ENCODE measurements around the gene SEC23A. TPM values are rescaled to one million over a fixed set of nuclear protein-coding genes. Genes with fewer than 3 reads are reported as not detected.

SEC23A gene
- total and polyA plus RNA-seq, 2 donors (not counting 3 experiments of a cell fraction or from before 2014, with no cell fraction given): 78.3 to 155 TPM

DNA sequence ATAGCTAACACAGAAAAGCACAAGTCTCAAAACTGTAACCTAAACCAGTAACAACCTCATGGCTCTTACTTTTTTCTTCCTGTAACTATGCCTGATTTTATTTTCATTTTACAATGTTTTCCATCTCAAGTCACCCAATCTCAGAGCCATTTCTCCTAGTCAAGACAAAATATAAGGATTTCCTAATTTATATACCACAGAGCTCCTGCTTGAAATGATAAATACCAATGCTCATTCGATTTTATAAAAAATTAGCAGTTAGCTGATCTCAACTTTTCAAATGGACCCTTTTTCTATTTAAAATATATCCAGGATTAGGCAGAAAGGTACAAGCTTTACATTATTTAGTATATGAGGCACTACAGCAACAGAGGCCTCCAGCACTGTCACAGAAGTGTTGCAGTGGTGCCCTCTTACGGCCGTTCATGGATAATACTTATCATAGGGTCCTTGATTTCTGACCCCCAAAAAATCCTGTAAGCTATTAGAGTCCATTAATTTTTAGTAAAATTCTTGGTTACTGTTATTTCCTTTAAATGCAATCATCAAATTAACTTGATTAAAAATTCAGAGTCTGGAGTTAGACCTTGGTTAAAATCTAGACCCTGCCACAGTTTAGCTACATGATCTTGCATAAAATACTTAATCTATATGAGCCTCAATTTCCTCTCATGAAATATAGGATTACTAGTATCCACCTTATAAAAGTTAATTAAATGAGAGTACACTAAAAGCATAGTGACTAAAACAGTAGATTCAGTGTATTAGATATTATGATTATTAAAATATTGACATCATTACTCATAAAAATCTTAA lies 68.3 kb downstream of the SEC23A start:
- ChIA-PET POLR2A (interaction anchor here (1.2 kb wide), 1 partner anchor 69 kb away, joined by 4 read pairs; the partner anchor contains the start of gene SEC23A), CTCF (interaction anchor here (0.6 to 2.4 kb wide), 25 partner anchors 9 to 1325 kb away, joined by 3 to 40 read pairs (median 4); partner anchors contain the start of genes SSTR1 and TRAPPC6B)
- dilution Hi-C loops (cut with MboI; ENCODE audit: extremely low pct_ligation_motif_present, low sequenced_read_pairs) (no loop called here), intact Hi-C loops (cut with micrococcal nuclease) (no loop called here)
- TF ChIP-seq POLR2A (IDR thresholded peaks at IDR 0.05; ENCODE audit: low read depth, low read length): no peak
- TF ChIP-seq, protein P1, sequence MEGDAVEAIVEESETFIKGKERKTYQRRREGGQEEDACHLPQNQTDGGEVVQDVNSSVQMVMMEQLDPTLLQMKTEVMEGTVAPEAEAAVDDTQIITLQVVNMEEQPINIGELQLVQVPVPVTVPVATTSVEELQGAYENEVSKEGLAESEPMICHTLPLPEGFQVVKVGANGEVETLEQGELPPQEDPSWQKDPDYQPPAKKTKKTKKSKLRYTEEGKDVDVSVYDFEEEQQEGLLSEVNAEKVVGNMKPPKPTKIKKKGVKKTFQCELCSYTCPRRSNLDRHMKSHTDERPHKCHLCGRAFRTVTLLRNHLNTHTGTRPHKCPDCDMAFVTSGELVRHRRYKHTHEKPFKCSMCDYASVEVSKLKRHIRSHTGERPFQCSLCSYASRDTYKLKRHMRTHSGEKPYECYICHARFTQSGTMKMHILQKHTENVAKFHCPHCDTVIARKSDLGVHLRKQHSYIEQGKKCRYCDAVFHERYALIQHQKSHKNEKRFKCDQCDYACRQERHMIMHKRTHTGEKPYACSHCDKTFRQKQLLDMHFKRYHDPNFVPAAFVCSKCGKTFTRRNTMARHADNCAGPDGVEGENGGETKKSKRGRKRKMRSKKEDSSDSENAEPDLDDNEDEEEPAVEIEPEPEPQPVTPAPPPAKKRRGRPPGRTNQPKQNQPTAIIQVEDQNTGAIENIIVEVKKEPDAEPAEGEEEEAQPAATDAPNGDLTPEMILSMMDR (IDR thresholded peaks at IDR 0.05; ENCODE audit: extremely low read depth in 1 of 2, insufficient read depth in 1 of 2, low read depth in 1 of 2, low read length in 2 of 2): peak; percentile 36 to 41
- DNase-seq (ENCODE audit: low read depth, low spot score) (peak; percentile 53), FAIRE-seq (no peak)
- Histone ChIP-seq H3K9me3 (replicated peaks; ENCODE audit: control insufficient read depth, insufficient read depth, low read length) (no peaks in the 10 kb centered on the region), H3K27ac (ENCODE audit: insufficient read depth, low read depth, low read length) (no peak overlapping the region), H3K4me3 (replicated peaks in 1 of 3; ENCODE audit: insufficient read depth in 1 of 3, low read depth in 1 of 3, low read length in 3 of 3) (no peak overlapping the region), H3K9ac (replicated peaks; ENCODE audit: extremely low read depth, insufficient read depth, low read length) (peak overlapping the region; percentile 2), H3K79me2 (ENCODE audit: control insufficient read depth, insufficient read depth, low read length) (no peaks in the 10 kb centered on the region), H4K20me1 (replicated peaks; ENCODE audit: control insufficient read depth, extremely low read depth, insufficient read depth, low read length) (peaks cover 3% of the 10 kb centered on the region), H3K9me1 (replicated peaks; ENCODE audit: control insufficient read depth, extremely low read depth, insufficient read depth, low read length) (no peaks in the 10 kb centered on the region), H3K27me3 (ENCODE audit: control insufficient read depth in 2 of 2, insufficient read depth in 2 of 2, low read length in 2 of 2) (no peaks in the 10 kb centered on the region), H3K4me2 (ENCODE audit: insufficient read depth, low read length) (no peak overlapping the region), H2AFZ (ENCODE audit: low read depth, low read length) (no peak overlapping the region), H3K4me1 (ENCODE audit: control insufficient read depth, extremely low read depth, insufficient read depth, low read length) (no peaks in the 10 kb centered on the region), H3K36me3 (ENCODE audit: control insufficient read depth in 2 of 2, extremely low read depth in 1 of 2, insufficient read depth in 2 of 2, low read length in 2 of 2) (peaks cover 16 to 29% of the 10 kb centered on the region in 2 experiments)
- BruUV-seq (replicated peaks): no TSS peak

DNA sequence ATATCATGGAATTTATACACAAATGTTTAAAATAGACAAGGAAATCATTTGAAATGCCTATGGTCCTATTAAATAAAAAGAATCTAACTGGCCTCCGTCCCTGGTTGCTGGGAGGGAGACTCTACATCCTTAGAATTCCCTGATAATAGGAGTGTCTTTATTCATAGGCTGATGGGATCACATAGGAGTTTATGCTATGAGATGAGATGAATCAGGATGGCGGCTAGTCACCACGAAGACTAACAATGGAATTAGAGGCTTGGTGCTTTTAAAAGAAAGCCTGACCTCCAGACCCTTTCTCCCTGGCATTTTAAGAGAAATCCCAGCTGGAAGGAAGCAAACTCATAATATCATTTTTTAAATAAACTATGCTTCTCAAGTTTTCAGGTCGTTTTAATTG lies 69.7 kb downstream of the SEC23A start:
- H3K27me3 ChIP-seq (ENCODE audit: control insufficient read depth in 2 of 2, insufficient read depth in 2 of 2, low read length in 2 of 2): no peaks in the 10 kb centered on the region
- H3K9ac ChIP-seq (replicated peaks; ENCODE audit: extremely low read depth, insufficient read depth, low read length): no peak overlapping the region
- no peak overlapping the region for H2AFZ ChIP-seq (ENCODE audit: low read depth, low read length)
- peaks cover 3% of the 10 kb centered on the region for H4K20me1 ChIP-seq (replicated peaks; ENCODE audit: control insufficient read depth, extremely low read depth, insufficient read depth, low read length)
- no peak overlapping the region for H3K4me3 ChIP-seq (replicated peaks in 1 of 3; ENCODE audit: insufficient read depth in 1 of 3, low read depth in 1 of 3, low read length in 3 of 3)
- H3K9me1 ChIP-seq (replicated peaks; ENCODE audit: control insufficient read depth, extremely low read depth, insufficient read depth, low read length): no peaks in the 10 kb centered on the region
- peaks cover 19% of the 10 kb centered on the region in 2 experiments for H3K36me3 ChIP-seq (ENCODE audit: control insufficient read depth in 2 of 2, extremely low read depth in 1 of 2, insufficient read depth in 2 of 2, low read length in 2 of 2)
- FAIRE-seq (peak; percentile 31), DNase-seq (ENCODE audit: low read depth, low spot score) (peak; percentile 27)
- CTCF ChIA-PET: interaction anchor here (1.0 to 2.4 kb wide), 6 partner anchors 10 to 1135 kb away, joined by 3 to 26 read pairs (median 6); partner anchors contain the start of gene SSTR1
- no peak overlapping the region for H3K27ac ChIP-seq (ENCODE audit: insufficient read depth, low read depth, low read length)
- no peak for TF ChIP-seq POLR2A (IDR thresholded peaks at IDR 0.05; ENCODE audit: low read depth, low read length)
- no peak for TF ChIP-seq MYC (IDR thresholded peaks at IDR 0.05; ENCODE audit: low read depth, low read length)
- TF ChIP-seq JUN (IDR thresholded peaks at IDR 0.05; ENCODE audit: borderline replicate concordance, insufficient read depth, insufficient read length, low read depth): no peak
- TF ChIP-seq, protein P1 (IDR thresholded peaks at IDR 0.05; ENCODE audit: extremely low read depth in 1 of 2, insufficient read depth in 1 of 2, low read depth in 1 of 2, low read length in 2 of 2): no peak
- TF ChIP-seq GATA2 (IDR thresholded peaks at IDR 0.05; ENCODE audit: insufficient read depth, insufficient read length, low read depth, low read length): no peak
- TF ChIP-seq, protein P2, sequence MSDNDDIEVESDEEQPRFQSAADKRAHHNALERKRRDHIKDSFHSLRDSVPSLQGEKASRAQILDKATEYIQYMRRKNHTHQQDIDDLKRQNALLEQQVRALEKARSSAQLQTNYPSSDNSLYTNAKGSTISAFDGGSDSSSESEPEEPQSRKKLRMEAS (IDR thresholded peaks at IDR 0.05; ENCODE audit: insufficient read depth, insufficient read length): no peak
- H3K4me1 ChIP-seq (ENCODE audit: control insufficient read depth, extremely low read depth, insufficient read depth, low read length): no peaks in the 10 kb centered on the region
- no peak overlapping the region for H3K4me2 ChIP-seq (ENCODE audit: insufficient read depth, low read length)
- no TSS peak for BruUV-seq (replicated peaks)
- intact Hi-C loops (cut with micrococcal nuclease): no loop called here
- POLR2A ChIA-PET: no interaction called here
- no peaks in the 10 kb centered on the region for H3K9me3 ChIP-seq (replicated peaks; ENCODE audit: control insufficient read depth, insufficient read depth, low read length)
- dilution Hi-C loops (cut with MboI; ENCODE audit: extremely low pct_ligation_motif_present, low sequenced_read_pairs): no loop called here
- H3K79me2 ChIP-seq (ENCODE audit: control insufficient read depth, insufficient read depth, low read length): no peaks in the 10 kb centered on the region
